ENCODE measurements around the gene TMEM156.

Gene TMEM156

GRCh38 chr4:39046249-39046648 is 14.0 kb upstream of the TMEM156 start:
- Histone ChIP-seq H3K4ac (ENCODE audit: low read depth, low read length) (no peak overlapping the region), H3K56ac (ENCODE audit: low read length) (no peak overlapping the region), H3K23ac (ENCODE audit: low read length) (no peak overlapping the region), H3K4me3 (ENCODE audit: low read length) (no peak overlapping the region), H3K4me1 (ENCODE audit: control insufficient read depth, low read depth, low read length) (peaks cover 5% of the 10 kb centered on the region), H3K79me1 (ENCODE audit: low read length) (no peaks in the 10 kb centered on the region), H2BK5ac (ENCODE audit: low read length) (no peak overlapping the region), H4K8ac (ENCODE audit: low read depth, low read length) (peak overlapping the region; percentile 65), H3K27ac (ENCODE audit: low read depth, low read length) (no peak overlapping the region), H2BK15ac (replicated peaks; ENCODE audit: low read depth) (peak overlapping the region; percentile 57), H4K5ac (ENCODE audit: low read length) (no peak overlapping the region), H3K4me2 (ENCODE audit: low read length) (no peak overlapping the region), H3K36me3 (ENCODE audit: control insufficient read depth, insufficient read depth, low read length) (no peaks in the 10 kb centered on the region), H2BK120ac (ENCODE audit: low read depth, low read length) (no peak overlapping the region), H2AK5ac (ENCODE audit: low read length) (no peak overlapping the region), H3K9ac (ENCODE audit: low read length) (no peak overlapping the region), H3K18ac (ENCODE audit: low read length) (no peak overlapping the region), H3K79me2 (ENCODE audit: control insufficient read depth, insufficient read depth, low read length) (peaks cover 1% of the 10 kb centered on the region), H3K27me3 (ENCODE audit: insufficient read depth, low read length, poor library complexity) (no peaks in the 10 kb centered on the region)
- DNase-seq, result peak; percentile 18
- WGBS (ENCODE audit: extremely low coverage, insufficient coverage, low lambda C conversion rate), result no CpG with 5 or more reads among the region's 8 CpGs

- DNase-seq, result no peak
- H3K56ac ChIP-seq (ENCODE audit: low read length), result peak overlapping the region; percentile 89
- no peak overlapping the region for H3K18ac ChIP-seq (ENCODE audit: low read length)
- H3K36me3 ChIP-seq (ENCODE audit: control insufficient read depth, insufficient read depth, low read length), result no peaks in the 10 kb centered on the region
- H2BK15ac ChIP-seq (replicated peaks; ENCODE audit: low read depth), result no peak overlapping the region
- no peak overlapping the region for H3K4me3 ChIP-seq (ENCODE audit: low read length)
- H3K4me2 ChIP-seq (ENCODE audit: low read length), result peak overlapping the region; percentile 70
- peaks cover 1% of the 10 kb centered on the region for H3K79me2 ChIP-seq (ENCODE audit: control insufficient read depth, insufficient read depth, low read length)
- H3K27ac ChIP-seq (ENCODE audit: low read depth, low read length), result no peak overlapping the region
- H2BK5ac ChIP-seq (ENCODE audit: low read length), result no peak overlapping the region
- no peak overlapping the region for H2BK120ac ChIP-seq (ENCODE audit: low read depth, low read length)
- WGBS (ENCODE audit: extremely low coverage, insufficient coverage, low lambda C conversion rate), result no CpG with 5 or more reads among the region's 3 CpGs
- H3K9ac ChIP-seq (ENCODE audit: low read length), result no peak overlapping the region
- H4K8ac ChIP-seq (ENCODE audit: low read depth, low read length), result no peak overlapping the region
- H2AK5ac ChIP-seq (ENCODE audit: low read length), result no peak overlapping the region
- H3K23ac ChIP-seq (ENCODE audit: low read length), result no peak overlapping the region
- peaks cover 5% of the 10 kb centered on the region for H3K4me1 ChIP-seq (ENCODE audit: control insufficient read depth, low read depth, low read length)
- H4K5ac ChIP-seq (ENCODE audit: low read length), result no peak overlapping the region
- H3K4ac ChIP-seq (ENCODE audit: low read depth, low read length), result no peak overlapping the region
- H3K27me3 ChIP-seq (ENCODE audit: insufficient read depth, low read length, poor library complexity), result no peaks in the 10 kb centered on the region
- no peaks in the 10 kb centered on the region for H3K79me1 ChIP-seq (ENCODE audit: low read length)
Observed at GRCh38 chr4:39045827-39046221, 13.6 kb upstream of the TMEM156 start.

DNA sequence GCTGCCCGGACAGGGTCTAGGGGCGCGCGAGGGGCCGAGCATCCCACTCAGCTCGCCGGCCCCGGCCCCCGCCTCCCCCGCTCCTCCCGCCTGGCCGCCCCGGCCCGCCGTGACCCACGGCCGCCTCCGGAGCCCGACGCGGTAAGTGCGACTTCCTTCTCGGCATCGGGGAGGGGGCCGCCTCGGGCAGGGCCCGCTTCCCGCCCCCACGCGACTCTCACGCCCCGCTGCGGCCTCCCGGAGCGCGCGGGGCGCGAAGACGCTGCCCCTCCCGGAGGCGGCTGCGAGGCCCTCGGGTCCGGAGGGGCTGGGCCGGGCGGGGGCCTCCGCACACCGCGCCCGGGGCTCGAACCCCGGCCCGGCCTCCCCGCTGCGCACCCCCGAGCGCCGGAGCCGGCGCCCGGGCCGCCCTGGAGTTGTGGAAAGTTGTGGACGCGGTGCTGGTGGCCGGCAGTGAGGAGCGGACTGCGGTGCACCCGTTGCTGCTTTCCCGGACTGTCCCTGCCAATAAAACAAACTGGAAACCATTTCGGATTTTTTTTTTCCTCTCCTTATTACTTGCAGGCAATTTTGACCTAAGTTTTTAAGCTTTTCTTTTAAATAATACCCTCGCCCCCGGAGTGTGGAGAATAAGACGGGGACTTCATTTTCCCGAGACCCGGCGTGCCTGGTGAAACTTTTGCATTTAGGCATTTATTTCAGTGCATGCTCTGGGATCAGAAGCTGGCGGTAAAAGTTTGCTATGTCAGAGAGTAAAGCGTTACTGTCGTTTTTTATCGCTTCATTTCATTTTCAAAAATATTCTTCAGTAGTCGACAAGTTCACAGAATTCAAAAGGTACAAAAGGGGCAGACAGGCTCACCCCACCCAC is 13.0 kb upstream of the TMEM156 start:
- WGBS (ENCODE audit: extremely low coverage, insufficient coverage, low lambda C conversion rate), result no CpG with 5 or more reads among the region's 82 CpGs
- H4K5ac ChIP-seq (ENCODE audit: low read length), result no peak overlapping the region

GRCh38 chr4:39044364-39044955 is 12.3 kb upstream of the TMEM156 start:
- Histone ChIP-seq H3K9ac (ENCODE audit: low read length) (peak overlapping the region; percentile 84), H3K4me3 (ENCODE audit: low read length) (peak overlapping the region; percentile 69), H2AK5ac (ENCODE audit: low read length) (no peak overlapping the region), H3K18ac (ENCODE audit: low read length) (peak overlapping the region; percentile 99), H3K27me3 (ENCODE audit: insufficient read depth, low read length, poor library complexity) (no peaks in the 10 kb centered on the region), H4K8ac (ENCODE audit: low read depth, low read length) (peak overlapping the region; percentile 99), H2BK15ac (replicated peaks; ENCODE audit: low read depth) (peak overlapping the region; percentile 94), H3K4ac (ENCODE audit: low read depth, low read length) (peak overlapping the region; percentile 48), H3K27ac (ENCODE audit: low read depth, low read length) (peak overlapping the region; percentile 90), H3K79me1 (ENCODE audit: low read length) (no peaks in the 10 kb centered on the region), H2BK120ac (ENCODE audit: low read depth, low read length) (peak overlapping the region; percentile 96), H3K4me1 (ENCODE audit: control insufficient read depth, low read depth, low read length) (peaks cover 5% of the 10 kb centered on the region), H3K4me2 (ENCODE audit: low read length) (peak overlapping the region; percentile 35), H4K5ac (ENCODE audit: low read length) (no peak overlapping the region), H3K36me3 (ENCODE audit: control insufficient read depth, insufficient read depth, low read length) (no peaks in the 10 kb centered on the region), H2BK5ac (ENCODE audit: low read length) (no peak overlapping the region), H3K56ac (ENCODE audit: low read length) (peak overlapping the region; percentile 89), H3K79me2 (ENCODE audit: control insufficient read depth, insufficient read depth, low read length) (peaks cover 1% of the 10 kb centered on the region), H3K23ac (ENCODE audit: low read length) (no peak overlapping the region)
- WGBS (ENCODE audit: extremely low coverage, insufficient coverage, low lambda C conversion rate), result no CpG with 5 or more reads among the region's 54 CpGs
- peak; percentile 97 for DNase-seq

More for the DNA sequence above, 13.0 kb upstream of the TMEM156 start:
- Histone ChIP-seq H3K4me1 (ENCODE audit: control insufficient read depth, low read depth, low read length) (peaks cover 5% of the 10 kb centered on the region), H3K27me3 (ENCODE audit: insufficient read depth, low read length, poor library complexity) (no peaks in the 10 kb centered on the region), H3K4ac (ENCODE audit: low read depth, low read length) (peak overlapping the region; percentile 48), H4K8ac (ENCODE audit: low read depth, low read length) (peak overlapping the region; percentile 99), H3K18ac (ENCODE audit: low read length) (peak overlapping the region; percentile 99), H2BK15ac (replicated peaks; ENCODE audit: low read depth) (peak overlapping the region; percentile 94), H3K79me2 (ENCODE audit: control insufficient read depth, insufficient read depth, low read length) (peaks cover 1% of the 10 kb centered on the region), H3K9ac (ENCODE audit: low read length) (peak overlapping the region; percentile 84), H2BK5ac (ENCODE audit: low read length) (no peak overlapping the region), H3K27ac (ENCODE audit: low read depth, low read length) (peak overlapping the region; percentile 90), H3K23ac (ENCODE audit: low read length) (no peak overlapping the region), H3K4me2 (ENCODE audit: low read length) (peak overlapping the region; percentile 70), H3K36me3 (ENCODE audit: control insufficient read depth, insufficient read depth, low read length) (no peaks in the 10 kb centered on the region), H3K56ac (ENCODE audit: low read length) (peak overlapping the region; percentile 89), H3K79me1 (ENCODE audit: low read length) (no peaks in the 10 kb centered on the region), H2AK5ac (ENCODE audit: low read length) (no peak overlapping the region), H2BK120ac (ENCODE audit: low read depth, low read length) (peak overlapping the region; percentile 96), H3K4me3 (ENCODE audit: low read length) (peak overlapping the region; percentile 69)
- peak; percentile 46 for DNase-seq

DNA sequence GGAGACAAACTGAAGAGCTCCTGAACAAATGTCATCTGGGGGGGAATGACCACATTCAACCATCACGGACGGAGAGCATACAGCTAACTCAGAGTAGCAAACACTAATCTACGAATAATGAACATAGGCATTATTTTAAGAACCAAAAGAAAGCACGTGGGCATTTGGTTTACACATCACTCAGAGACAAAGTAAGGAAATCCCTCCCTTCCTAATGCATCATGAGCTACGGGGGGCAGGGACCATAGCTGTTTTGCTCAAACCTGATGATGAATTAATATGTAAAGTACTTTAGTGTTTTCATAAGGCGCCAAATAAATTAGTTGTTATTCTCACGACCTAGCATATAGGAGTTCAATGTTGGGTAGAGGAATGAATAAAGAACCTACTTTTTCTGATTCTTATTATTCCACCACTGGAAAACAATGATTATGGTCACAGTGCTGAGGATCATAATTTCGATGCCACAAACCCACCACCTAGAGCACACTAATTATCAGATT is 11.7 kb upstream of the TMEM156 start:
- Histone ChIP-seq H3K27ac (ENCODE audit: low read depth, low read length) (peak overlapping the region; percentile 33), H3K36me3 (ENCODE audit: control insufficient read depth, insufficient read depth, low read length) (no peaks in the 10 kb centered on the region), H3K23ac (ENCODE audit: low read length) (no peak overlapping the region), H3K79me1 (ENCODE audit: low read length) (no peaks in the 10 kb centered on the region), H3K18ac (ENCODE audit: low read length) (peak overlapping the region; percentile 68), H2BK15ac (replicated peaks; ENCODE audit: low read depth) (peak overlapping the region; percentile 85), H3K79me2 (ENCODE audit: control insufficient read depth, insufficient read depth, low read length) (peaks cover 1% of the 10 kb centered on the region), H3K4me1 (ENCODE audit: control insufficient read depth, low read depth, low read length) (peaks cover 5% of the 10 kb centered on the region), H3K4me2 (ENCODE audit: low read length) (peak overlapping the region; percentile 35), H3K4me3 (ENCODE audit: low read length) (peak overlapping the region; percentile 45), H3K4ac (ENCODE audit: low read depth, low read length) (no peak overlapping the region), H3K27me3 (ENCODE audit: insufficient read depth, low read length, poor library complexity) (no peaks in the 10 kb centered on the region), H2AK5ac (ENCODE audit: low read length) (no peak overlapping the region), H4K5ac (ENCODE audit: low read length) (no peak overlapping the region), H2BK5ac (ENCODE audit: low read length) (no peak overlapping the region), H2BK120ac (ENCODE audit: low read depth, low read length) (no peak overlapping the region), H3K9ac (ENCODE audit: low read length) (peak overlapping the region; percentile 62), H4K8ac (ENCODE audit: low read depth, low read length) (no peak overlapping the region), H3K56ac (ENCODE audit: low read length) (peak overlapping the region; percentile 85)
- WGBS (ENCODE audit: extremely low coverage, insufficient coverage, low lambda C conversion rate), result no CpG with 5 or more reads among the region's 8 CpGs
- DNase-seq, result peak; percentile 14

All from mesendoderm (in vitro differentiated cells).